ENCODE measurements around the gene FAM83C. TPM values are rescaled to one million over a fixed set of nuclear protein-coding genes. Genes with fewer than 3 reads are reported as not detected.

FAM83C gene
- total RNA-seq, 1 donor, result not detected

- H3K4me3 ChIP-seq (ENCODE audit: low read depth, low read length), result no peak overlapping the region
- no peak for DNase-seq (ENCODE audit: low read depth)
- no peak for TF ChIP-seq CTCF (IDR thresholded peaks at IDR 0.05; ENCODE audit: insufficient read depth, low read depth, low read length)
Measured at GRCh38 chr20:35297740-35298139, 5.5 kb upstream of the FAM83C start.

- H3K4me3 ChIP-seq (ENCODE audit: low read depth, low read length), result no peak overlapping the region
- no peak for DNase-seq (ENCODE audit: low read depth)
- no peak for TF ChIP-seq CTCF (IDR thresholded peaks at IDR 0.05; ENCODE audit: insufficient read depth, low read depth, low read length)
Measured at GRCh38 chr20:35297155-35297554, 4.9 kb upstream of the FAM83C start.

GRCh38 chr20:35296101-35296554 lies 3.9 kb upstream of the FAM83C start:
- no peak overlapping the region for H3K4me3 ChIP-seq (ENCODE audit: low read depth, low read length)
- no peak for TF ChIP-seq CTCF (IDR thresholded peaks at IDR 0.05; ENCODE audit: insufficient read depth, low read depth, low read length)
- no peak for DNase-seq (ENCODE audit: low read depth)

GRCh38 chr20:35295674-35296073 lies 3.4 kb upstream of the FAM83C start:
- no peak for TF ChIP-seq CTCF (IDR thresholded peaks at IDR 0.05; ENCODE audit: insufficient read depth, low read depth, low read length)
- H3K4me3 ChIP-seq (ENCODE audit: low read depth, low read length), result no peak overlapping the region
- DNase-seq (ENCODE audit: low read depth), result no peak

- no peak for DNase-seq (ENCODE audit: low read depth)
- TF ChIP-seq CTCF (IDR thresholded peaks at IDR 0.05; ENCODE audit: insufficient read depth, low read depth, low read length), result no peak
- no peak overlapping the region for H3K4me3 ChIP-seq (ENCODE audit: low read depth, low read length)
Measured at GRCh38 chr20:35295058-35295457, 2.8 kb upstream of the FAM83C start.

- DNase-seq (ENCODE audit: low read depth), result no peak
- no peak for TF ChIP-seq CTCF (IDR thresholded peaks at IDR 0.05; ENCODE audit: insufficient read depth, low read depth, low read length)
- no peak overlapping the region for H3K4me3 ChIP-seq (ENCODE audit: low read depth, low read length)
Measured at GRCh38 chr20:35294293-35294685, 2.1 kb upstream of the FAM83C start.
